Measurements from ENCODE around the gene CCNI.
"Not testable (repeated sequence)": the region's sequence is repeated elsewhere in the genome, so short reads cannot be mapped to it uniquely, and the experiment has no call there.

CCNI gene

DNA sequence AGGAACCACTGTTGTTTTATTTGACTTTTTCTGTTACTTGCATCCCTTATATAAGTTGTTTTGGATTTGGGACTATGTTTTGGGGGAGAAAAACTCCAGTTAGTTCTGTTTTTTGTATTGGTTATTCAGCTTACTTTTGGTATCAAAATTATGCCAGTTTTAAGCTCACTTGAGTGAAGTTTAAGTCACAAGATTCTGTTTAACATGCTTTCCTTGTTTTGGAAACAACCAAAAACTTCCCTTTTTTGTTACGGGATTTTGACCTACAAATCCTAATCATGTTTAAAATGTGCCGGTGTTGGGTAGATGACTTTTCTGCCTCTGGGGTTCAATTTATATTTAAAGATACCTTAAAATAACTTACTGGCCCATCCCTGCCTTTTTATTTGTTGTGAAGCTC, 36.0 kb downstream of the CCNI start:
- no CpG with 5 or more reads among the region's 2 CpGs for WGBS, 2 experiments (ENCODE audit: insufficient coverage in 2 of 2)
- Histone ChIP-seq H3K36me3 (ENCODE audit: control insufficient read depth, insufficient read depth, low read length) (peaks cover 70% of the 10 kb centered on the region), H3K9me3 (ENCODE audit: control insufficient read depth, low read length) (no peaks in the 10 kb centered on the region), H3K4me1 (ENCODE audit: control insufficient read depth, insufficient read depth, low read length, poor library complexity, severe bottlenecking) (peaks cover 19% of the 10 kb centered on the region), H3K4me3 (ENCODE audit: extremely low read depth, insufficient read depth, low read length, poor library complexity, severe bottlenecking) (no peak overlapping the region), H3K27ac (ENCODE audit: low read depth, low read length, severe bottlenecking) (no peak overlapping the region)

GRCh38 chr4:77037736-77038135, 38.1 kb downstream of the CCNI start:
- peaks cover 19% of the 10 kb centered on the region for H3K4me1 ChIP-seq (ENCODE audit: control insufficient read depth, insufficient read depth, low read length, poor library complexity, severe bottlenecking)
- H3K9me3 ChIP-seq (ENCODE audit: control insufficient read depth, low read length), result no peaks in the 10 kb centered on the region
- H3K27ac ChIP-seq (ENCODE audit: low read depth, low read length, severe bottlenecking), result no peak overlapping the region
- WGBS, 2 experiments (ENCODE audit: insufficient coverage in 2 of 2), result 100% methylated on average over 3 of the region's 3 CpGs; no CpG with 5 or more reads in 1 of the 2 experiments
- H3K36me3 ChIP-seq (ENCODE audit: control insufficient read depth, insufficient read depth, low read length), result peaks cover 90% of the 10 kb centered on the region
- H3K4me3 ChIP-seq (ENCODE audit: extremely low read depth, insufficient read depth, low read length, poor library complexity, severe bottlenecking), result no peak overlapping the region

DNA sequence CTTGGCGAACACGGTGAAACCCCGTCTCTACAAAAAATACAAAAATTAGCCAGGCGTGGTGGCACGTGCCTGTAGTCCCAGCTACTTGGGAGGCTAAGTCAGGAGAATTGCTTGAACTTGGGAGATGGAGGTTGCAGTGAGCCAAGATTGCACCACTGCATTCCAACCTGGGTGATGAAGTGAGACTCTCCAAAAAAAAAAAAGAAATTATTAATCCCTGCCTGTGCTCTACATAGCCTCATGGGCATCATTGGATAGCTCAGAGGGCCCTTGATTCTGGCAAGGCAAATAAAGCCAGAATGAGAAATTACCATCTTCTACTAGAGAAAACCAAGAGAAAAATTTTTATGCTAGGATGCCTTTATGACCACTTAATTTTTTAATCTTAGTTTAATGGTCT, 38.6 kb downstream of the CCNI start:
- WGBS, 2 experiments (ENCODE audit: insufficient coverage in 2 of 2), result 85 to 100% methylated on average over 2 to 3 of the region's 5 CpGs
- H3K4me3 ChIP-seq (ENCODE audit: extremely low read depth, insufficient read depth, low read length, poor library complexity, severe bottlenecking); H3K27ac ChIP-seq (ENCODE audit: low read depth, low read length, severe bottlenecking); H3K9me3 ChIP-seq (ENCODE audit: control insufficient read depth, low read length): not testable (repeated sequence)
- Histone ChIP-seq H3K36me3 (ENCODE audit: control insufficient read depth, insufficient read depth, low read length) (peaks cover 93% of the 10 kb centered on the region), H3K4me1 (ENCODE audit: control insufficient read depth, insufficient read depth, low read length, poor library complexity, severe bottlenecking) (peaks cover 19% of the 10 kb centered on the region)

DNA sequence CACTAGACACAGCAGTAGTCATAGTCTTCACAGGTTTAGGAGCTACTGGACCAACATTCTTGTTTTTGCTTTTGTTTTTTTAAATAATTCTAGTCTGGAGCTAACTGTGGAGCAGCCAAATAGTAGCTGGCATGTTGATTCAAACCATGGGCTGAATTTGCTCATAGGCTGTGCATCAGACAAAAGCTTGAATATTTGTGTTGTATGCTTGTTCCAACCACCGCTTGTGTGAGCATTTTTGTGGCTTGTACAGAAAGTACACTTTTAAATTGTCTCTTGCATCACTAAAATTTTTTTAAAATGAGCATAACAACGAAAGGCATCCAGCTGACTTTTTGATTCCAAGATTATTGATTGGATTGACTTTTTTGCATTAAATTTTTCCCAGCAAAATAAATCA, 39.6 kb downstream of the CCNI start:
- Histone ChIP-seq H3K4me3 (ENCODE audit: extremely low read depth, insufficient read depth, low read length, poor library complexity, severe bottlenecking) (no peak overlapping the region), H3K4me1 (ENCODE audit: control insufficient read depth, insufficient read depth, low read length, poor library complexity, severe bottlenecking) (peaks cover 19% of the 10 kb centered on the region), H3K36me3 (ENCODE audit: control insufficient read depth, insufficient read depth, low read length) (peaks cover 95% of the 10 kb centered on the region), H3K9me3 (ENCODE audit: control insufficient read depth, low read length) (no peaks in the 10 kb centered on the region), H3K27ac (ENCODE audit: low read depth, low read length, severe bottlenecking) (no peak overlapping the region)
- no CpG with 5 or more reads among the region's 2 CpGs for WGBS, 2 experiments (ENCODE audit: insufficient coverage in 2 of 2)

DNA sequence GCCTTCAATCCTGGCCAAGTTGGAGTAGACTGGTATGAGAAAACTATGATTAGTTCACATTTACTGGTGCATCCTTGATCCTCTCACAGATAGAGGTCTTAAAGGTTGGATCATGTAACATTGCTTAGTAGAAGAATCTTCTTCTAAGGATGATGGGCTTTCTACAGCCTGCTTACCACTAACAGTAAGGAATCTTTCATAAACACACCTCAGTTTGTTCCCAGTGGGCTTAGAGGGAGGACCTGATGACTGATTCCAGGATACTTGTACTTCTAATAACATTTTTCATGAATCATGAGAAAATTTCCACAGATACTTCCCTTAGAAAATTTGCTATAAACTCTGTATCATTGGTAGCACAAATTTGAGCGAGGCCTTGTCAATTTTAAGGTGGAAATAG, 40.6 kb downstream of the CCNI start:
- no peaks in the 10 kb centered on the region for H3K9me3 ChIP-seq (ENCODE audit: control insufficient read depth, low read length)
- WGBS, 2 experiments (ENCODE audit: insufficient coverage in 2 of 2), result no CpG with 5 or more reads among the region's 1 CpG
- H3K36me3 ChIP-seq (ENCODE audit: control insufficient read depth, insufficient read depth, low read length), result peaks cover 95% of the 10 kb centered on the region
- H3K27ac ChIP-seq (ENCODE audit: low read depth, low read length, severe bottlenecking), result no peak overlapping the region
- H3K4me3 ChIP-seq (ENCODE audit: extremely low read depth, insufficient read depth, low read length, poor library complexity, severe bottlenecking), result no peak overlapping the region
- H3K4me1 ChIP-seq (ENCODE audit: control insufficient read depth, insufficient read depth, low read length, poor library complexity, severe bottlenecking), result peaks cover 16% of the 10 kb centered on the region

DNA sequence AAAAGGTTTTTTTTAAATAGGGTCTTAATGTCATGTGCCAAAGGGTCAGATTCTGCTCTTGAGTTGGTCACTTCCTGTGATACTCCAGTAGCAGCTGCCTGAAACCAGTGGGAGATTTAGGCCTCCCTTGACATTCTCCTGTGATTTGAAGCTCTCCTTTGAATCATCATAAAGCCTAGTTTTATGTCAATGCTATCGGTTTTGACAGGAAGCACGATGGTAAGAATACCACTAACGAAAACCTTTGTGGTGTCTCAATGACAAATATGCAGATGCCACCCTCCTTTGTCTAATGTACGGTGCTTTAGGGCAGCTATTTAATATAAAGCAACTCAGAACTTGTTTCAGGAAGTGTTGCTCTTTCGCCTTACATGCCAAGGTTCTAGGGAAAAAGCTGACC, 44.2 kb downstream of the CCNI start:
- WGBS, 2 experiments (ENCODE audit: insufficient coverage in 2 of 2), result 96 to 100% methylated on average over 4 of the region's 5 CpGs
- H3K4me1 ChIP-seq (ENCODE audit: control insufficient read depth, insufficient read depth, low read length, poor library complexity, severe bottlenecking), result no peaks in the 10 kb centered on the region
- peaks cover 100% of the 10 kb centered on the region for H3K36me3 ChIP-seq (ENCODE audit: control insufficient read depth, insufficient read depth, low read length)
- H3K4me3 ChIP-seq (ENCODE audit: extremely low read depth, insufficient read depth, low read length, poor library complexity, severe bottlenecking), result no peak overlapping the region
- no peak overlapping the region for H3K27ac ChIP-seq (ENCODE audit: low read depth, low read length, severe bottlenecking)
- no peaks in the 10 kb centered on the region for H3K9me3 ChIP-seq (ENCODE audit: control insufficient read depth, low read length)

DNA sequence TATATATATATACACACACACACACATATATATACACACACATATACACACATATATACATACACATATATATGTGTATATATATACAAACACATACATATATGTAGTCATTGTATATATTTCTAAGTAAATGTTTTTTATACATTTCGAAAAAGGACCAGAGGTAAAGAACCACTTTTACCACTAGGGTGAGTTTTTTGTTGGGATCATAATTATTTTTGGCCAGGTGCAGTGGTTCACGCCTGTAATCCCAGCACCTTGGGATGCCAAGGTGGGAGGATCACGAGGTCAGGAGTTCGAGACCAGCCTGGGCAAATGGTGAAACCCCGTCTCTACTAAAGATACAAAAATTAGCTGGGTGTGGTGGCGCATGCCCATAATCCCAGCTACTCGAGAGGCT, 46.0 kb downstream of the CCNI start:
- WGBS, 2 experiments (ENCODE audit: insufficient coverage in 2 of 2), result 91 to 96% methylated on average over 5 to 7 of the region's 7 CpGs
- not testable (repeated sequence) for H3K27ac ChIP-seq (ENCODE audit: low read depth, low read length, severe bottlenecking); H3K9me3 ChIP-seq (ENCODE audit: control insufficient read depth, low read length); H3K4me1 ChIP-seq (ENCODE audit: control insufficient read depth, insufficient read depth, low read length, poor library complexity, severe bottlenecking); H3K4me3 ChIP-seq (ENCODE audit: extremely low read depth, insufficient read depth, low read length, poor library complexity, severe bottlenecking)
- H3K36me3 ChIP-seq (ENCODE audit: control insufficient read depth, insufficient read depth, low read length), result peaks cover 100% of the 10 kb centered on the region

DNA sequence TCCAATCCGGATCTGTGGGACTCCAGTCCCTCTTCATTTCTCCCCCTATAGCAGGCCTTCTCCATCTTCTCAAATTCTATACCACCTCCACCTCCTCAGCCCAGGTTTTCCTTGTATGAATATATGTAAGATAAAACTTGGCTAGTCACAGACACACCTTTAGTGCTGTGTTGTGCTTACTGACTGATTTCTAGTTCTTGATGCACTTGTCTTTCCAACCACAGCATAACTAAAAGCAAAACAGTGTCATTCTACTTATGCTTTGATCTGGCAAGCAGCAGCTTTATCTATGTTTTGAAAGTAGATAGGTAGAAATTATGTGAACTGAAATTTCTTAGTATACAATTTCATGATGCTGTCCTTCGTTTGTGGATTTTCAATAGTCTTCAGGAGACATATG, 47.5 kb downstream of the CCNI start:
- no peak overlapping the region for H3K4me3 ChIP-seq (ENCODE audit: extremely low read depth, insufficient read depth, low read length, poor library complexity, severe bottlenecking)
- H3K4me1 ChIP-seq (ENCODE audit: control insufficient read depth, insufficient read depth, low read length, poor library complexity, severe bottlenecking), result peaks cover 15% of the 10 kb centered on the region
- H3K27ac ChIP-seq (ENCODE audit: low read depth, low read length, severe bottlenecking), result no peak overlapping the region
- H3K9me3 ChIP-seq (ENCODE audit: control insufficient read depth, low read length), result no peaks in the 10 kb centered on the region
- H3K36me3 ChIP-seq (ENCODE audit: control insufficient read depth, insufficient read depth, low read length), result peaks cover 100% of the 10 kb centered on the region
- WGBS, 2 experiments (ENCODE audit: insufficient coverage in 2 of 2), result 86 to 100% methylated on average over 1 of the region's 2 CpGs

GRCh38 chr4:77026322-77026704, 49.5 kb downstream of the CCNI start:
- peaks cover 95% of the 10 kb centered on the region for H3K36me3 ChIP-seq (ENCODE audit: control insufficient read depth, insufficient read depth, low read length)

GRCh38 chr4:77025643-77026321, 50.0 kb downstream of the CCNI start:
- no peaks in the 10 kb centered on the region for H3K9me3 ChIP-seq (ENCODE audit: control insufficient read depth, low read length)
- 100% methylated on average over 1 of the region's 1 CpG; no CpG with 5 or more reads in 1 of the 2 experiments for WGBS, 2 experiments (ENCODE audit: insufficient coverage in 2 of 2)
- no peak overlapping the region for H3K27ac ChIP-seq (ENCODE audit: low read depth, low read length, severe bottlenecking)
- no peak overlapping the region for H3K4me3 ChIP-seq (ENCODE audit: extremely low read depth, insufficient read depth, low read length, poor library complexity, severe bottlenecking)
- peaks cover 95% of the 10 kb centered on the region for H3K36me3 ChIP-seq (ENCODE audit: control insufficient read depth, insufficient read depth, low read length)
- peaks cover 39% of the 10 kb centered on the region for H3K4me1 ChIP-seq (ENCODE audit: control insufficient read depth, insufficient read depth, low read length, poor library complexity, severe bottlenecking)

More at GRCh38 chr4:77026322-77026704, 49.5 kb downstream of the CCNI start:
- 100% methylated on average over 1 to 2 of the region's 4 CpGs for WGBS, 2 experiments (ENCODE audit: insufficient coverage in 2 of 2)
- no peak overlapping the region for H3K4me3 ChIP-seq (ENCODE audit: extremely low read depth, insufficient read depth, low read length, poor library complexity, severe bottlenecking)
- no peak overlapping the region for H3K27ac ChIP-seq (ENCODE audit: low read depth, low read length, severe bottlenecking)
- H3K4me1 ChIP-seq (ENCODE audit: control insufficient read depth, insufficient read depth, low read length, poor library complexity, severe bottlenecking), result peaks cover 34% of the 10 kb centered on the region
- H3K9me3 ChIP-seq (ENCODE audit: control insufficient read depth, low read length), result no peaks in the 10 kb centered on the region

GRCh38 chr4:77023920-77024319, 51.9 kb downstream of the CCNI start:
- WGBS, 2 experiments (ENCODE audit: insufficient coverage in 2 of 2), result 97 to 99% methylated on average over 9 to 11 of the region's 11 CpGs
- H3K27ac ChIP-seq (ENCODE audit: low read depth, low read length, severe bottlenecking), result peak overlapping the region; percentile 53
- peaks cover 56% of the 10 kb centered on the region for H3K4me1 ChIP-seq (ENCODE audit: control insufficient read depth, insufficient read depth, low read length, poor library complexity, severe bottlenecking)
- peaks cover 95% of the 10 kb centered on the region for H3K36me3 ChIP-seq (ENCODE audit: control insufficient read depth, insufficient read depth, low read length)
- H3K4me3 ChIP-seq (ENCODE audit: extremely low read depth, insufficient read depth, low read length, poor library complexity, severe bottlenecking), result no peak overlapping the region
- no peaks in the 10 kb centered on the region for H3K9me3 ChIP-seq (ENCODE audit: control insufficient read depth, low read length)
